ENCODE data around the gene IMP4.

DNA sequence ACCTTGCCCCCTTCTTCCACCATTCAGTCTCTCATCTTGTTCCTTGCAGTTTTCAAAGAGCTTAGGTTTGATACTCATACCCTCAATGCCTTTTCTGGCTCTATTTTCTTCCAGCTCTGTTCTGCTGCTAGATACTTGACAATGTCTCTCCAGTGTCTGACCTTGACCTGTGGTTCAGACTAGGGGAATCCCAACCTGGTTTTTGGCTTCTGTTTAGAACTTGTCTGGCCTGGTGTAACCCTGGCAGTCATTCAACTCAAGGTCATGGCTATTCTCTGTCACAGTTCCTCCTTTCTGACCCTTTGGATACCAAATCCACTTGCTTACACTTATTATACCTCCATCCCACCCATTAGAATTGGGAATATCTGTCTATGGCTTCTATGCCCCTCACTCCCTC, 31.8 kb upstream of the IMP4 start:
- TF ChIP-seq YY1 (IDR thresholded peaks at IDR 0.05; ENCODE audit: low read depth) (no peak), TCF12 (IDR thresholded peaks at IDR 0.05) (no peak), EP300 (IDR thresholded peaks at IDR 0.05; ENCODE audit: borderline replicate concordance in 1 of 2, low read depth in 1 of 2, low read length in 1 of 2) (no peak), JUND (IDR thresholded peaks at IDR 0.05) (no peak), POLR2AphosphoS5 (IDR thresholded peaks at IDR 0.05; ENCODE audit: low read depth, low read length) (no peak), MXI1 (IDR thresholded peaks at IDR 0.05; ENCODE audit: low read depth, low read length) (no peak), RAD21 (IDR thresholded peaks at IDR 0.05; ENCODE audit: low read length) (no peak)
- TF ChIP-seq, protein P1, sequence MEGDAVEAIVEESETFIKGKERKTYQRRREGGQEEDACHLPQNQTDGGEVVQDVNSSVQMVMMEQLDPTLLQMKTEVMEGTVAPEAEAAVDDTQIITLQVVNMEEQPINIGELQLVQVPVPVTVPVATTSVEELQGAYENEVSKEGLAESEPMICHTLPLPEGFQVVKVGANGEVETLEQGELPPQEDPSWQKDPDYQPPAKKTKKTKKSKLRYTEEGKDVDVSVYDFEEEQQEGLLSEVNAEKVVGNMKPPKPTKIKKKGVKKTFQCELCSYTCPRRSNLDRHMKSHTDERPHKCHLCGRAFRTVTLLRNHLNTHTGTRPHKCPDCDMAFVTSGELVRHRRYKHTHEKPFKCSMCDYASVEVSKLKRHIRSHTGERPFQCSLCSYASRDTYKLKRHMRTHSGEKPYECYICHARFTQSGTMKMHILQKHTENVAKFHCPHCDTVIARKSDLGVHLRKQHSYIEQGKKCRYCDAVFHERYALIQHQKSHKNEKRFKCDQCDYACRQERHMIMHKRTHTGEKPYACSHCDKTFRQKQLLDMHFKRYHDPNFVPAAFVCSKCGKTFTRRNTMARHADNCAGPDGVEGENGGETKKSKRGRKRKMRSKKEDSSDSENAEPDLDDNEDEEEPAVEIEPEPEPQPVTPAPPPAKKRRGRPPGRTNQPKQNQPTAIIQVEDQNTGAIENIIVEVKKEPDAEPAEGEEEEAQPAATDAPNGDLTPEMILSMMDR (IDR thresholded peaks at IDR 0.05) = no peak
- TF ChIP-seq, protein P2, sequence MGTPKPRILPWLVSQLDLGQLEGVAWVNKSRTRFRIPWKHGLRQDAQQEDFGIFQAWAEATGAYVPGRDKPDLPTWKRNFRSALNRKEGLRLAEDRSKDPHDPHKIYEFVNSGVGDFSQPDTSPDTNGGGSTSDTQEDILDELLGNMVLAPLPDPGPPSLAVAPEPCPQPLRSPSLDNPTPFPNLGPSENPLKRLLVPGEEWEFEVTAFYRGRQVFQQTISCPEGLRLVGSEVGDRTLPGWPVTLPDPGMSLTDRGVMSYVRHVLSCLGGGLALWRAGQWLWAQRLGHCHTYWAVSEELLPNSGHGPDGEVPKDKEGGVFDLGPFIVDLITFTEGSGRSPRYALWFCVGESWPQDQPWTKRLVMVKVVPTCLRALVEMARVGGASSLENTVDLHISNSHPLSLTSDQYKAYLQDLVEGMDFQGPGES (IDR thresholded peaks at IDR 0.05; ENCODE audit: low read depth, low read length) = no peak
- TF ChIP-seq, protein P3, sequence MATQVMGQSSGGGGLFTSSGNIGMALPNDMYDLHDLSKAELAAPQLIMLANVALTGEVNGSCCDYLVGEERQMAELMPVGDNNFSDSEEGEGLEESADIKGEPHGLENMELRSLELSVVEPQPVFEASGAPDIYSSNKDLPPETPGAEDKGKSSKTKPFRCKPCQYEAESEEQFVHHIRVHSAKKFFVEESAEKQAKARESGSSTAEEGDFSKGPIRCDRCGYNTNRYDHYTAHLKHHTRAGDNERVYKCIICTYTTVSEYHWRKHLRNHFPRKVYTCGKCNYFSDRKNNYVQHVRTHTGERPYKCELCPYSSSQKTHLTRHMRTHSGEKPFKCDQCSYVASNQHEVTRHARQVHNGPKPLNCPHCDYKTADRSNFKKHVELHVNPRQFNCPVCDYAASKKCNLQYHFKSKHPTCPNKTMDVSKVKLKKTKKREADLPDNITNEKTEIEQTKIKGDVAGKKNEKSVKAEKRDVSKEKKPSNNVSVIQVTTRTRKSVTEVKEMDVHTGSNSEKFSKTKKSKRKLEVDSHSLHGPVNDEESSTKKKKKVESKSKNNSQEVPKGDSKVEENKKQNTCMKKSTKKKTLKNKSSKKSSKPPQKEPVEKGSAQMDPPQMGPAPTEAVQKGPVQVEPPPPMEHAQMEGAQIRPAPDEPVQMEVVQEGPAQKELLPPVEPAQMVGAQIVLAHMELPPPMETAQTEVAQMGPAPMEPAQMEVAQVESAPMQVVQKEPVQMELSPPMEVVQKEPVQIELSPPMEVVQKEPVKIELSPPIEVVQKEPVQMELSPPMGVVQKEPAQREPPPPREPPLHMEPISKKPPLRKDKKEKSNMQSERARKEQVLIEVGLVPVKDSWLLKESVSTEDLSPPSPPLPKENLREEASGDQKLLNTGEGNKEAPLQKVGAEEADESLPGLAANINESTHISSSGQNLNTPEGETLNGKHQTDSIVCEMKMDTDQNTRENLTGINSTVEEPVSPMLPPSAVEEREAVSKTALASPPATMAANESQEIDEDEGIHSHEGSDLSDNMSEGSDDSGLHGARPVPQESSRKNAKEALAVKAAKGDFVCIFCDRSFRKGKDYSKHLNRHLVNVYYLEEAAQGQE (IDR thresholded peaks at IDR 0.05; ENCODE audit: low read depth, low read length) = no peak

Data from SK-N-SH (cell line).